Chondrocyte (in vitro differentiated cells): Measurements from ENCODE around the gene LAMC3. TPM values are rescaled to one million over a fixed set of nuclear protein-coding genes. Genes with fewer than 3 reads are reported as not detected.

Experiments
- DNase-seq: peaks from one replicate; pipeline ENCODE4 v3.0.0; 2021; ENCODE audit warnings: mixed read lengths, low spot score
- H3K27ac Mint-ChIP-seq: one replicate; pipeline ENCODE4 v1.8.0; 2021; ENCODE audit warnings: mild to moderate bottlenecking, moderate library complexity, mixed read lengths; ENCODE audit not compliant: unreplicated experiment
- H3K27me3 Mint-ChIP-seq: 2 replicates; pipeline ENCODE4 v1.8.0; 2021; ENCODE audit warnings: low read depth, mixed read lengths
- H3K36me3 Mint-ChIP-seq: 2 replicates; pipeline ENCODE4 v1.8.0; 2021; ENCODE audit warnings: low read depth, mixed read lengths
- H3K4me1 Mint-ChIP-seq: 2 replicates; pipeline ENCODE4 v1.8.0; 2021; ENCODE audit warnings: low read depth, mild to moderate bottlenecking, mixed read lengths
- H3K4me3 Mint-ChIP-seq: one replicate; pipeline ENCODE4 v1.8.0; 2021; ENCODE audit warnings: mild to moderate bottlenecking, moderate library complexity, mixed read lengths; ENCODE audit not compliant: unreplicated experiment
- H3K9me3 Mint-ChIP-seq: 2 replicates; pipeline ENCODE4 v1.8.0; 2021; ENCODE audit warnings: low read depth, mixed read lengths
- CTCF ChIP-seq: fragments of 200-600 bp; sonication (generic); IDR thresholded peaks from 2 replicates; pipeline ENCODE4 v1.5.0; 2021; ENCODE audit warnings: antibody characterized with exemption, mild to moderate bottlenecking, moderate library complexity
- total RNA-seq: library from RNA; stranded (reverse); gene quantifications from 3 replicates; pipeline ENCODE4 v1.2.1, GENCODE V29; 2021

The LAMC3 gene
- total RNA-seq, 1 donor from 2014 or later: 1.2 TPM

GRCh38 chr9:130989891-130990290, 19.1 kb upstream of the LAMC3 start:
- DNase-seq: no peak
- Mint-ChIP-seq H3K4me3 (no peak overlapping the region), H3K27ac (no peak overlapping the region), H3K4me1 (peaks cover 8% of the 10 kb centered on the region), H3K36me3 (no peaks in the 10 kb centered on the region), H3K27me3 (peaks cover 4% of the 10 kb centered on the region), H3K9me3 (peaks cover 4% of the 10 kb centered on the region)
- no peak for TF ChIP-seq CTCF

GRCh38 chr9:130990306-130990977, 18.5 kb upstream of the LAMC3 start:
- Mint-ChIP-seq H3K36me3 (no peaks in the 10 kb centered on the region), H3K4me3 (no peak overlapping the region), H3K9me3 (peaks cover 4% of the 10 kb centered on the region), H3K27ac (peak overlapping the region; percentile 53), H3K27me3 (peaks cover 4% of the 10 kb centered on the region), H3K4me1 (peaks cover 8% of the 10 kb centered on the region)
- DNase-seq: no peak
- no peak for TF ChIP-seq CTCF

- peaks cover 4% of the 10 kb centered on the region for H3K9me3 Mint-ChIP-seq
- no peaks in the 10 kb centered on the region for H3K36me3 Mint-ChIP-seq
- peaks cover 8% of the 10 kb centered on the region for H3K4me1 Mint-ChIP-seq
- peaks cover 4% of the 10 kb centered on the region for H3K27me3 Mint-ChIP-seq
- DNase-seq: no peak
- no peak for TF ChIP-seq CTCF
- H3K27ac Mint-ChIP-seq: peak overlapping the region; percentile 53
- no peak overlapping the region for H3K4me3 Mint-ChIP-seq
Observed at GRCh38 chr9:130990978-130991777, 17.8 kb upstream of the LAMC3 start.

GRCh38 chr9:130991778-130992681, 16.9 kb upstream of the LAMC3 start:
- no peak for TF ChIP-seq CTCF

GRCh38 chr9:130992682-130993032, 16.3 kb upstream of the LAMC3 start:
- Mint-ChIP-seq H3K4me1 (peaks cover 8% of the 10 kb centered on the region), H3K4me3 (no peak overlapping the region), H3K36me3 (no peaks in the 10 kb centered on the region), H3K27me3 (no peaks in the 10 kb centered on the region), H3K27ac (no peak overlapping the region), H3K9me3 (peaks cover 4% of the 10 kb centered on the region)
- TF ChIP-seq CTCF: no peak
- DNase-seq: peak; percentile 52

More at GRCh38 chr9:130991778-130992681, 16.9 kb upstream of the LAMC3 start:
- no peaks in the 10 kb centered on the region for H3K36me3 Mint-ChIP-seq
- no peak overlapping the region for H3K27ac Mint-ChIP-seq
- H3K27me3 Mint-ChIP-seq: peaks cover under 1% of the 10 kb centered on the region
- peak; percentile 66 for DNase-seq
- H3K4me3 Mint-ChIP-seq: no peak overlapping the region
- H3K4me1 Mint-ChIP-seq: peaks cover 8% of the 10 kb centered on the region
- peaks cover 4% of the 10 kb centered on the region for H3K9me3 Mint-ChIP-seq
